UCSD-AML1 (cell line): ENCODE results near the gene KIFAP3.

Experiments
- DNase-seq: peaks from one replicate; lab custom pipeline; 2025; ENCODE audit not compliant: unreplicated experiment; lab: John Stamatoyannopoulos, UW

KIFAP3 gene

DNA sequence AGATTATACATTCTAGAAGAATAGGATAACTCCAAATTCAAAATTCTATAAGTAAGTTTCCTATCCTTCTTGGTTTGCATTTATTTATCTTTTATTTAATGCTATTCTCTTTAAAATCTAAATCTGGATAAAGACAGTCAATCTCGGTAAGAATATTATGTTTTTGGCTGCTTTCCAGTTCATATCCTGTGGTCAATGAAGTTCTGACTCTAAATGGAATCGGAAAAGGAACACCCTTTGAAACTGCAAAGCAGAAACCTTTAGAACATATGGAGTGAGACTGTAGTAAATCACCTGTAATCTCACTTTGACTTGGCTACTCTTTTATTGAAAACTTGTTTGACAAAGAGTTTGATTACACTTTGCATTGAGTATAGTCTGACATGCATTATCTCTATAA, 85.2 kb downstream of the KIFAP3 start:
- no peak for DNase-seq

DNA sequence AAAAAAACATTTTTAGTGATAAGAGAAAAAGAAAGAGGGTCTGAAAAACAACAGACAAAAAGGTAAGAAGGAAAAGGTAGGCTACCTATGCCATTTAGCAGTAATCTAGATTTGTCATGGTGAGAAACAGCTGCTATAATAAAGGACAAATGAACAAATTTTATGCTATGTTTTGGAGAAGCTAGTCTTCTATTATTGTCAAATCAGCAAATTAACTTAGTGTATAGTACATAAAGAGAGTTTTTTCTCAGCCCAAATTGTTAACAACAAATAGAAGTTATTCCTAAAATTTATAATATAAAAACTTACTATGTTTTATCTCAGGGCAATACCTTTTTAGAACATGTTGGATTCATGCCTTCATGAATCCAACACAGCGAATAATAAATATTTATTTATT, 88.7 kb downstream of the KIFAP3 start:
- no peak for DNase-seq

DNA sequence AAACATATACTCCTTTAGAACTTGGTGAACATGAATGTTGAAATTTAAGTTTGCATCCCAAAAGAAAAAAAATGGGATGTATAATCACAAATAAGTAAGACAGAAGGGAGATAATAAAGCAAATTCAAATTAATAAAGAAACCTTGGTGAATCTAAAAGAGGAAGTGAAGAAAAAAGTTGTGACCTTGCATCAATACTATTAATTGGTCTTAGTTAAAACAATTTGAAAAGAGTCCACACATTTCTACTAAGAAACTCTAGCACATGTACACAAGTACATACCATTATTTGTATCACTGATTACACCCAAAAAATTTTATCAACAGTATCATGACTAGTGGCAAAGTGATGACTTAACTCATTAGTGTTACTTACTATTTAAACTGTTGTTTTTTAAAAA, 100.4 kb downstream of the KIFAP3 start:
- DNase-seq: no peak

DNA sequence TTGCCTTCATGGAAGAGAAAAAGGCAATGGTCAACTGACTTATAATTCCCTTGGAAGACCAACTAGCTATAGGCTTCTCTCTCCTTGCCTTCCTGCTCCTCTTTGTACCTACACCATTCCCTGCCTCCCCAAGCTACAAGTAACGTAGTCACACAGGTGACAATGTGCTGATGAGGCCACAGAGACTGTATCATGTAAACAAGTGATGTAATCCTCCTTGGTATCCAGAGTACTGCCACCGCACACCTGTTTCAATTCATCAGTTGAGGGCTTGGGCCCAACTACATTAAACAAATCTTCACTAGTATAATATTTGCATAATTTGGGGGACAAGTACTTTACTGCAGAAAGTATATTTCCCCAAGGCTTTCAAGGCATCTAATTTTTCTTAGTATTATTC, 104.4 kb downstream of the KIFAP3 start:
- no peak for DNase-seq

DNA sequence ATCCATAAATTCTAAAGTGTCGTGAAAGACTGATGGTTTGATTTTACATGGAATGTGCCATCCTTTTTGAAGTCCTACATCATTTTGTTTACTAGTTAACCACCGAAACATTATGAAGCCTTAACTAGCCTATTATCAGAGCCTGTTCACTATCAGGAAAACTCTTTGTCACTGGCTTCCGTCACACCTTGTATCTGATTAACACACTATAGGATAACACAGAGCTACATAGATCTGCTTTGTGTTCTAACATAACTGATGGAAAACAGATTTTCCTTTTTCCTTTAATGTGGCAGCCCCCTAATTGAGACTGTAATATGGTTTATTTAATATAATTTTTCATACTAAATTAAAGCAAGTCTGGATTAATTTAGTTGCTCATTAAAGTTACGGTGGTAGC, 106.3 kb downstream of the KIFAP3 start:
- no peak for DNase-seq

DNA sequence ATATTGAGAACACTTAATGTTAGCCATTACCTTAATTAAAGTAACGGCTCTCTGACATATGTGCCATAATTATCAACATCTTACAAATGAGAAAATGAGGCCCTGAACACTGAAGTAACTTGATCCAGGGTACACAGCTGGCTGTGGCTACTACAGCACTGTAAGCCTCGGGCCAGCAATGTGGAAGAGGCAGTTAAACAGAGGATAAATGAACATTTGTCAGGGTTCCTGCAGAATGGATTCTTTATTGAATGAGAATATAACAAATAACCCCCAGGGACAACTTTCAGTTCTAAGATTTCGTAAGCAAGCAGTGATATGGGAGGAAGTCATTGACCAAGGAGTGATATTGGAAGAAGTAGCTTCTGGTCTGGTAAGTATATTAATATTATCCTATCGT, 110.3 kb downstream of the KIFAP3 start:
- DNase-seq: no peak

DNA sequence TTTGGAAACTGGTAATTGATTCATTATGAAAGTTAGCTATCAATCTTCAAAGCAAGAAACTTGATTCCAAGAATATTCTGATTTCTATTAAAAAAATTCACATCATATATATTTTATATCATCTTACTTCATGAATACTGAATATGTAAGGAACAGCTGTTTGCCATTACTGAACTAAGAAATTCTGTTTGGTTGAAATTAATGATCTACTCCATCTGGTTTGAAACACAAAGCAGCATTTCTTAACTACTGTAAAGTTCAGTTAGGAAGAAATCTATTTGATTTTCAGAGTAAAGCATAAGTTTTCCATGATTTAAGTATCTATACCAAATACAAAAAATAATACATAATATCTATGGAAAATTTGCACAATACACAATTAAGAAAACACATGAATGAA, 114.8 kb downstream of the KIFAP3 start:
- DNase-seq: no peak

DNA sequence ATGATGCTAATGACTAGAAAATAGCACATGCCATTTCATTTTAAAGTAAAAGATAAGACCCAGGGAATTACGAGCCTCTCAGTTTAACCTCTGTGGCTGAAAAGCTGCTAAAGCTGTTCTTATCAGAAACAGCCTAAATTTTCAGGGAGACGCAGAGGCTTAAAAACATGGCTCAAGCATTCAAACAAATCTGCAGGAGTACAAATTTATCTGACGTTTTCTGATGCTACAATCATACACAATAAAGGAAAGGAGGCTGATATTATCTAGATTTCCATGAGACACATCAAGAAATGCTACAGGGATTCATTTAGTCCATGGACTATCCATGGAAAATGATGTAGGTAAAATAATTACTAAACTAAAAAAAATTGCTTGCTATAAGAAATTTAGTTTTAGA, 115.5 kb downstream of the KIFAP3 start:
- no peak for DNase-seq

DNA sequence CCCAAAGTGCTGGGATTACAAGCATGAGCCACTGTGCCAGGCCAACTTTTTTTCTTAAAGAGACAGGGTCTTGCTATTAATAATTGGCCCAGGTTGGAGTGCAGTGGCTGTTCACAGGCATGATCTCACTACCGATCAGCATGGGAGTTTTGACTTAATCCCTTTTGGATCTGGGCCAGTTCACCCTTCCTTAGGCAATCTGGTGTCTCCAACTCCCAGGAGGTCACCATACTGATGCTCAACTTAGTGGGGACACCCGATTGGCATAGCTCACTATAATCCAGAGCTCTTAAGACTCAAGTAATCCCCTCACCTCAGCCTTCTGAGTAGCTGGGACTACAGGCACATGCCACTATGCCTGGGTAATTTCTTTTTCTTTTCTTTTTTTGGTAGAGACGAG, 116.6 kb downstream of the KIFAP3 start:
- DNase-seq: no peak

DNA sequence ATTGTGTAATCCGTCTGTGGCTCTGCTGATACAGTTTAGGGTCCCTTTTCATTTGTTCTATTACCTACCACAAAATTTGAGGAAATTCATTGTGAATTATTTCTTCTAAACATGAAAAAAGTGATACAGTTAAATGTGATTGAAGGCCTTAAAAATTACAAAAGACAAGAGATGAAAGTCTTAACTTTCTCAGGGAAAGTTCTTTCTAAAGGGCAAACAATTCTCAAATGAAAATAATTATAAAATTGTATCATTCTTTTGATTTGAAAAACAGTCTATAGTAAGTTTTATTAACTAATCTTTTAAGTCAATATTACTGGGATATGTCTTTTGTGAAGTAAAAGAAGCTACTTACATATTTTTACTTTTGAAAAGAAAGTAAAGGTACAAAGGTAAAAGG, 123.4 kb downstream of the KIFAP3 start:
- no peak for DNase-seq

DNA sequence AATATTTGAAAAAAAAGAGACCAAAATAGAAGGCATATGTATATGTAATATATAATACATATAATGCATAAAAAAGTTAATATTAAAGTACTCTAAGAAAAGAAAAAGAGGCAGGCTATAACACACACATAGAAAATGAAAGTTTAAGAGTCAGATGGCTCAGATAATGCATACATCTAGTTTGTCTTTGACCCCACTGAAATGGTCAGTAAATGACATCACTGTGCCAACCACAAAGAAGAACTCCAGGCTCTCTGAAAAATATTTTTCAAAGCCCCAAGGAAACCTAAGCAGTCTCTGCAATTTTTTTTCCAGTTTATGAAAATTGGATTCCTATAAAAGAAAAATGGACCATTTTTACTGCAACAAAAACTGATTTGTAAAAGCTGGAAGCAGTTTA, 125.4 kb downstream of the KIFAP3 start:
- no peak for DNase-seq

DNA sequence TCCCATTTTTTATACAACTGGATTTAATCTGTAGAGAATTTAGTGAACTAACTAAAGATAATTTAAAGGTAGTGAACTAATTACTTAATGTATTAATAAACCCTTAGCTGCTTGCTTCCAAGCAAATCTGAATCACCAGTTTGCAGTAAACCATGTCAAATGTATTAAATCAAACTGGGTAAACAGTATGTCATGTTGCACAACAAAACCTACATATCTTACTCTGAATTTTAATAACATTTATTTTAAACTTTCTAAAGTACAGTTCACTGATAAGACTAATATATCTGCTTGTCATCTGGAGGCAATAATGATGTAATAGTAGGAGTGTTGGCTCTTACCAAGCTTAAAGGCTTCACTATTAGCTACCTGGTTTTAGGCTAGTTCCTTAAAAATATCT, 128.3 kb downstream of the KIFAP3 start:
- DNase-seq: no peak

DNA sequence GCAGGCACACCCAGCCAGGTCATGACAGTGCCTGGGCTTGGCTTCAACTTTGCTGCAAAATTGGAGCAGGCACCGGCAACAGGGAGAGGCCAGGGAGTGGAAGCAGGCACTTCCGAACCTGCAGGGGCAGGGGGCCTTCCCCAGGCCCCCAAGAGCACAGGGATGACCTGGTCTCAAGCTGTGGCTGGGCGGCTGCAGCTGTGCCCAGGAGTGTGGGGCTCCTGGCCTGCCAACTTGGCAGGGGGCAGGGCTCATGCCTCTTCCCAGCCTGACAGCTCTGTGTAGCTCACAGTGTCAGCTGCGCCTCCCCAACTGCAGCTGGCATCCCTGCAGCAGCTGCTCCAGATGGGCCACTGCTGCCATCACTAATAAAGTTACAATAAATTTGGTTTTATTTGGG, 129.3 kb downstream of the KIFAP3 start:
- no peak for DNase-seq

DNA sequence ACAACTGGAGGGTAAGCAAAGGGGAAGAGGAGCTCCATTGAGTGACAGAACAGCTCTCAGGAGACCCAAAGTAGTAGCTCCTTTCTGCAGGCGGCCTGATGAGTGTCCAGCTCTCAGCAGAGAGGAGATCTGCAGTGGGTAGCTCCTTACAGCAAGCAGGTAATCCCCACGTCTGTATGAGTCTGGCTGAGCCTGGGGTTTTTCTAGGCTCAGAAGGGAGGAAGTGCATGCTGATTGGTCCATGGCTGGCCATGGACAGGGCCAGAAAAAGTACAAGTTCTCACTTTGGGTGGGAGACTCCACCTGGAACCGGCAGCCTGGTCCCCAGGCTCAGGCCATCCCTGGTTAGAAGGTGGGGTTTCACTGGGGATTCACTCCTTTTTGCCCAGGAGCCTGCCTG, 129.9 kb downstream of the KIFAP3 start:
- no peak for DNase-seq

DNA sequence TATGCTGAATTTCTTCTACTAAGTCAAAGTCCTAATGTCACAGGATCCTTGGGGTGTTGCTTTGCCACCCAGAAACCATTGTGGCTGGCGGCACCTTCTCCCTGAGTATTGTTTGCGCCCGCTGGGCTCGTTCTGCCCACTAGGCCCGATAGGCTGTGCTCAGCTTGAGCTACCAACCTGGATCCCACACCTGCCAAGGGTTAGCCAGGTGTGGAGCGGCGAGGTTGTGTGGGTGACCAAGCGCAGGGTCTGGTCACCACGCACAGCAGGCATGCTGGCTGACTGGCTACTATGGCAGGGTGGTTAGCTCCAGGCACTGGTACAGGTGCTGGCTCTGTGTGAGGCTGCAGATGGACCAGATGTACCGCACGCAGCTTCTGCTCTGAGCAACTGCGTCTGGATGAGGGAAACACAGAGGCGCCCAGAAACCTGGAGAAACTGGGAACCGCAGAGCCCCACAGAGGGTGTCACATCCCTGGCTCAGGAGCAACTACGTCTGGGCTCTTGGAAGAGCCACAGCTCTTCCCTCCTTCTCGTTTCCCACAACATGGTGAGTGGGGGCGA, 130.4 kb downstream of the KIFAP3 start:
- no peak for DNase-seq

DNA sequence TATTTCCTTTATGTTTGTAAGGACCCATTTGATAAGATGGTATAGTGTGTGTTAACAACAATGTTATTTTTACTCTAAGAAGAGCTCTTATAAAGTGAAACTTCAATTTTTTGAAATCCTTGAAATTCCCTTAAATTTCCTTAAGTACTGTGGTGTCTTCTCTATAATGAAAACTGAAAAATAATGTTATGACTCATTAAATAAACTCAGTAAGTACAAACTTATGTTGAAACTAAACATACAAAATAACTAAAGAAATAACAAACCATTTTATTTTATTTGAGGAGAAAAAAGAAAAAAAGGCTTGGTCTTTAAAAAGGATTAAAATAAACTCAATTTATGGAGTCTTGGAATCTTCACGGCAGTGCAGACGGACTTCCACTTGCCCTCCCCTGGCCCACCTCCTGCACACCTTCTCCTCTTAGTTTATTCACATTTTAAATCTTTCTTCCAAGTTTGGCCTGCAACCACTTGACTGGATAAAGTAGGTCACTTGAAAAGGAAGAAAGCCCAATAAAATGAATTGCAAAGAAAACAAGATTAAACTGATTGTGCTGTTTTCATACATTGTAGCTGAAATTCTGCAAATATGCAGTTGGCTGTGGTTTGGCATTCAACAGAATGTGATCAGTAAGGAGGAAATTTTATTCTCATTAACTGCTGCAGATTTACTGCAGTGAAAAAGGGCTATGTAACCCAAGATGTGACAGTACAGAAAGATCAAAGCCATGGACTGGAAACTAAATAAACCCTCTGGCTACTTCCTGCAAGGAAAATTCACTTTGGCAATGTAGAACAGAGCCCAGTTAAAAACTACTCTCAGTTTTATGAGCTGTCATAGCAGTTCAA, 132.3 kb downstream of the KIFAP3 start:
- DNase-seq: no peak

DNA sequence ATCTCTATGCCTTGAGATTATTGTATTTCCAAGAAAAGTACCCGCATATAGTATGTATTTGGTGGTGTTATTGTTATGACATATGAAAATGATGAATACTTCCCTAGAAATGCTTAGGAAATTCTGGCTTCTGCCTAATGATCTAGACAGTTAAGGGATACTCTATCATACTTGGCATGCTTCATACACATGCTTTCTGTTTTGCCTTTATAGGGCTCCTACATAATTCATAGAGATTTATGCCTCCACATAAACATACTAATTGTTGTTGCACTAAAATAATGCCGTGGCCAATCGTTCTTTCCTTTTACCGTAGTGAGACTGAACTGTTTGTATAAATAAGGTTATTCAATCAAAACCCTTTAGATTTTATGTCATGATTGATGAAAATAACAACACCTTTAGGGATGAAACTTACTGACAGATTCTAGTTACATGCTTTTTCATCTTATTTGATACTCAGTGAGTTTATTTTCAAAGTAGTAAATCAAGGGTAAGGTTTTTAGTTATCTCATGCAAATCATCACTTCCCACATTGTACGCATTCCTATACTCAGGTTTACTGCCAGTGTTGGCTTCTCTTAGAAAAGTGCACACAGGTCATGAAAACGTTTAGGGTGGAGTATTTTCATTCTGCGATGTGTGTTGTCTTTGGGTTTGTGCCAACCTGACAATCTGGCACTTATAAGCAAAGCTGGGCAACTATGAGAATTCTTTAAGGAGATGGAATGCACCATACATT, 140.3 kb downstream of the KIFAP3 start:
- DNase-seq: no peak

DNA sequence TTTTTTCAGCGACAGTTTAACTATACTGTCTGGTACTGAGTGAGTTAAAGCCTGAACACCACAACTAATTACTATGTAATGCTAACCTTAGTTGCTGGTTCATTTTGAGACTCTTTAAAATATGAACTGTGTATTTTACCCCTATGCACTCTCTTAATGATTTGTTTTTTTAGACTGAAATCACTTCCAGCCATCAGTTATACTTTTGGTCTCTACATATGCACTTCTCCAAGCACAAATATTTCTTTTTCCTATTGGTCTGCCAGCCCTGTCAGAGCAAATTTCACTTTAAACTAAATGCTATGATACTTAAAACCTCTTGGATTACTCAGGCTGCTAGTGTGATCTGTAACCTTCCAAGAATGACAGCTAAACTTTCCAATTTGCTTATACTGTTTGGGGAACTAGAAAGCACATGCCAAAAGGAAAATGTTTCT, 142.7 kb downstream of the KIFAP3 start:
- DNase-seq: no peak

DNA sequence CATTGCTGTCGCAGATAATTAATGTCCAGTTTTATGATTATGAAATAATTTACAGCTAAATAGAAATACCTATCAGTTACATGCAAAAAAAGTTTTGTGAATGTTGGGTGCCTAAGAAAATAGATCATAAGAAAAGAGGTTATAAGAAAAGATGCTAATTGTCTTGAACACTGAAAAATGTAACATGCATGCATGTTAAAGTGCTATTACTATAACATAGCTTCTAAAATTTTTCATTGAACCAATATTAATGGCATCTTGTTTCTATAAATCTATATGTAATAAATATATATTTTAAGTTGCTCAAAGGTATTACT, 145.3 kb downstream of the KIFAP3 start:
- DNase-seq: no peak

DNA sequence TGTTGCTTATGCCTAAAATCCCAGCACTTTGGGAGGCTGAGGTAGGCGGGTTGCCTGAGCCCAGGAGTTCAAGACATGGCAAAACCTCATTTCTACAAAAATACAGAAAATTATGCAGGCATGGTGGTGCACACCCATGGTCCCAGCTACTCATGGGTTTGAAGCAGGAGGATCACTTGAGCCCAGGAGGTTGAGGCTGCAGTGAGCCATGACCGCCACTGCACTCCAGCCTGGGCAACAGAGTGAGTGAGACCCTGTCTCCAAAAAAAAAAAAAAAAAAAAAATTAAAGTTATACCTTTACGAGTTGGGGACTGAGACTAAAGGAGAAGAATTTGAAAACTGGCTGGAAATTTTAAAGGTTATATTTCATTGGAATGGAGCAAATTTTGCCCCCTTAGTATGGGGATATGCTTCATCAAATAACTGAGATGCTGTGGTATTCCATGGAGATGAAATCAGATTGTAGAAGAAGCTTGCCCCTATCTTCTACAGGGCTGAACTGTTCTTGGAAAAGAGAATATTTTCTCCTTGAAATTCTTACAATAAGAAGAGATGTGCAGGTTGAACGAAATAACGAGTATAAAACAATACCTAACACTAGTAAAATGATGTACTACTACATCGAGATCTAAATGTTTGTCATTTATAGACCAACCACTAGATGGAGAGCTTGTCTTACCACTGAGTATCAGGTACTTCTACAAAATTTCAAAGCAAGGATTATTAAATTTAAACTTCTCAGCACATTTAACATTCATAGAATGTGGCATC, 145.9 kb downstream of the KIFAP3 start:
- DNase-seq: no peak
